Activated naive CD8-positive, alpha-beta T cell treated with anti-CD3 and anti-CD28 coated beads for 36 hours (primary cell): Measurements from ENCODE around the gene DLG2. TPM values are rescaled to one million over a fixed set of nuclear protein-coding genes. Genes with fewer than 3 reads are reported as not detected.
"Not testable (repeated sequence)": the region's sequence is repeated elsewhere in the genome, so short reads cannot be mapped to it uniquely, and the experiment has no call there.

Experiments used
- DNase-seq: peaks from one replicate; pipeline ENCODE4 v3.0.0; 2021
- H3K27ac Mint-ChIP-seq: one replicate; pipeline ENCODE4 v1.8.0; 2022; ENCODE audit warnings: mild to moderate bottlenecking, moderate library complexity, mixed read lengths
- H3K27me3 Mint-ChIP-seq: one replicate; pipeline ENCODE4 v1.8.0; 2022; ENCODE audit warnings: mild to moderate bottlenecking, mixed read lengths
- H3K36me3 Mint-ChIP-seq: one replicate; pipeline ENCODE4 v1.8.0; 2021; ENCODE audit warnings: mild to moderate bottlenecking, mixed read lengths
- H3K4me1 Mint-ChIP-seq: one replicate; pipeline ENCODE4 v1.8.0; 2021; ENCODE audit warnings: mixed read lengths
- H3K4me3 Mint-ChIP-seq: one replicate; pipeline ENCODE4 v1.8.0; 2022; ENCODE audit warnings: mild to moderate bottlenecking, moderate library complexity, mixed read lengths
- H3K9me3 Mint-ChIP-seq: one replicate; pipeline ENCODE4 v1.8.0; 2022; ENCODE audit warnings: mixed read lengths
- total RNA-seq, 2 experiments: library from RNA; stranded (reverse); gene quantifications; one replicate each; pipeline ENCODE4 v1.2.3, GENCODE V29; 2021

Gene DLG2
- total RNA-seq, 2 experiments from 2014 or later, result 1.7 to 1.9 TPM

DNA sequence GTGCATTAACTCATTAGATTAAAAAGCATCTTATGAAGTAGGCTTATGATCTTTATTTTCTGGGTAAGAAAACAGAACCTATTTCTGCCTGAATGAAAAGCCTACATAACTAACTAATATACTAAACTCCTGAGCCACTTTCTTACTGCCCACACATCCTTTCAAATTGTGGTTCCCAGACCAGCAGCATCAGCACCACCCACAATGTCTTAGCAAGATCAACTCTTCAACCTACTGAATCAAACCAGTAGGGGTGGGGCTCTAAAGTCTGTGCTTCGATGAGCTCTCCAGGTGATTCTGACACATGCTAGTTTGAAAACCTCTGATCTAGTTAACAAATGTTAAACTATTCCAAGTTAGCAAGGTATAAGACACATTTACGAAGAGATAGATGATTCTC, 462.4 kb downstream of the DLG2 start:
- no peaks in the 10 kb centered on the region for H3K27me3 Mint-ChIP-seq
- DNase-seq, result no peak
- H3K4me3 Mint-ChIP-seq, result no peak overlapping the region
- no peak overlapping the region for H3K27ac Mint-ChIP-seq
- H3K4me1 Mint-ChIP-seq, result no peaks in the 10 kb centered on the region
- H3K36me3 Mint-ChIP-seq, result no peaks in the 10 kb centered on the region
- peaks cover 1% of the 10 kb centered on the region for H3K9me3 Mint-ChIP-seq

DNA sequence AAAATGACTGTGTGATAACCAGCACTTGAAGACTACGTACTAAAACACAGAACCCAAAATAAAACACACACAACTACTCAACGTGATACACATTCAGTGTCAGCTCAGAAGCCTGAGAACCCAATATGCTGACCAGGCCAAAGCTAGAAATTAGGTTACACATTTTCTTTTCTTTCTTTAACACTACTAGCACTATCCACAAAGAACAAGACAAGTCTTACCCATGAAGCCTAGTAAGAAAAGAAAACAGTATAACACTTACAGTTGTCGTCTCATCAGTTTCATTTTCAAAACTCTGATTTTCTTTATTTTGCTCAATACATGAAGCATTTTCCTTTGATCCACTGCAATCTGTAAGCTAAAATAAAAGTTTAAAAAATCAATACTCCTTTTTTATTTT, 472.9 kb downstream of the DLG2 start:
- Mint-ChIP-seq H3K4me1 (no peaks in the 10 kb centered on the region), H3K4me3 (no peak overlapping the region), H3K27me3 (no peaks in the 10 kb centered on the region), H3K36me3 (no peaks in the 10 kb centered on the region), H3K27ac (no peak overlapping the region), H3K9me3 (peaks cover 15% of the 10 kb centered on the region)
- DNase-seq, result no peak

DNA sequence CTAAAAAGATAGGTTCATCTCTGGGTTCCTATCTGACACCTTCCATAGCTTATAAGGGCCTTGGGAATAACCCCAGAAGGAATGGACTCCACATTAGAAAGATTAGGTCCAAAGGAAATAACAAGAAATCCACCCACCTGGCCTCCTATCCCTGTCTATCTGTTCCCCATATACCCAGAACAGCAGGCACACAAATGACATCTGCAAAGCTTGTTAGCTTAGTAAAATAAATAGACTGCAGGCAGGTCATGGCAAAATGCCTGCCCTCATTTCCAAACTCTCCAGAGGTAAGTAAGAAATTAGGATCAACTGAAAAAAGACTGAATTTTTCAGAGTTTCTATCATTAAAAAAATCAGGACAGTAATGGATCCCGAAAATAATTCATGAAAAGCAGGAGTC, 489.5 kb downstream of the DLG2 start:
- no peak overlapping the region for H3K4me3 Mint-ChIP-seq

DNA sequence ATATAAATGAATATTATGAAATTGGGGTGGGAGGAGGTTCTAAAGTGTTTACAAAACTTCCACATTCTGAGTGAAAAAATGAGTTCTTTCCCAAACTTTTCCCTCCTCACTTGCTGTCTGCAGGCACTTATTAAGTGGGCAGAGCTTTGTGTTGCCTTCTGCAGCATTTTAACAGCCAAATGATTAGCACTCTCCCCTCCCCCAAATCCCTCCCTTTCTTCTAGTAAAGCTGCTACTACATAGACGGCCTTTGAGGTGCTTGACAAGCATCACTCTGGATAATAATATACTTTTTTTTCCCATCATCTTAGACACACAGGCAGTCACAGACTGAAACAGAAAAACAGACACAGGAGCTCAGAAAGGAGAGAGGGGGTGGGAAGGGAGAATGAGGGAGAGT, 493.5 kb downstream of the DLG2 start:
- Mint-ChIP-seq H3K4me1 (no peaks in the 10 kb centered on the region), H3K27ac (no peak overlapping the region), H3K36me3 (no peaks in the 10 kb centered on the region), H3K27me3 (no peaks in the 10 kb centered on the region), H3K9me3 (peaks cover 10% of the 10 kb centered on the region), H3K4me3 (no peak overlapping the region)
- no peak for DNase-seq

More for the DNA sequence above, 489.5 kb downstream of the DLG2 start:
- Mint-ChIP-seq H3K4me1 (no peaks in the 10 kb centered on the region), H3K27ac (no peak overlapping the region), H3K9me3 (peaks cover 17% of the 10 kb centered on the region), H3K27me3 (no peaks in the 10 kb centered on the region), H3K36me3 (no peaks in the 10 kb centered on the region)
- DNase-seq, result no peak

DNA sequence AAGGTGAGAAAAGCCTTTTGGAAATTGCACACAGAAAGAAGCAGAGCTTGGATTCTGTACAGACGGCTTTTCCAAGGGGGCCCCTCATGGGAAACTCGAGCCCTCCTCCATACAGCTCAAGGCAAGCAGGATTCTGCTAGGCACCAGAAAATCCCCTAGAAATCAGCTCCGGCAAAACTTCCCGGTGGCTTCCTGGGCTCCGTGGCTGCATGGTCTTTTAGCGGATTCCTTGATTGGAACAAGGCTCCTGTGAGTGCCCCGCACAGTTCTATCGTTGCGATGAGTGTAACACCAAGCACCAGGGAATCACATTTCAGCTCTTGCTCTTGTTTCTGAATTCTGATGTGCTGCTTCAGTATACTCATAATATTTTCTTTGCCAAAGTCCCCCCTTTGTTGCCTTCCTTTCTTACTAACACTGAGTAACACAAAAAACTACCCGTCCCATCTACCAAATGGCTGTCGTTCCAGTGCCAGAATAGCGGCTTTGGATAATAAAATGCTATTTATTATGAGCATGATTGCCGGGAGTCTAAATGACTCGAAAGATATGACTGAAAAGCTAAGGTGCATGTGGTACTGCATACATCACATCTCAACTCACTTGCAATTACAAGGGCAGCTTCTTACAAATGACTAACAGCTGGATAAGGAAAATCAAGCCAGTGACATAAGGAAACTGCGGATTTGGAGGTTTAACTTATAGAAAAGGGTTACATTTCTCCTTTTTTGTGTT, 494.1 kb downstream of the DLG2 start:
- Mint-ChIP-seq H3K4me1 (no peaks in the 10 kb centered on the region), H3K27ac (no peak overlapping the region), H3K4me3 (no peak overlapping the region), H3K27me3 (no peaks in the 10 kb centered on the region), H3K9me3 (peaks cover 9% of the 10 kb centered on the region), H3K36me3 (no peaks in the 10 kb centered on the region)
- no peak for DNase-seq

DNA sequence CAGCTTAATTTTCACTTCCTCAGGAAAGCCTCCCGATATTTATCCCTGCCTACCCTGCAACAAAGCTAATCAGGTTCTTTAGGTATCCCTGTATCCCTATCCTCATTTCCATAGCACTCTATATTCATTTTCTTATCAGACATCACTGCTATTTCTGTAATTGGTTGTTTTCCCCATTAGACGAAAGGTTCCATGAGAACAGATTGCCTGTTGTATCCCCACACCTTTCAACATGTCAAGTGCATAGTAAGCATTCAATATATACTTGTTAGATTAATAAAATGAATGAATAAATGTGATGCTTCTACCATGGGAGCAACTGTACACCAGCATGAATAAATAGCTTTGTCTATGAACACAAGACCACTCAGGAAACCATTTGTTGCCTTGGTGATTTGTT, 499.8 kb downstream of the DLG2 start:
- no peak overlapping the region for H3K27ac Mint-ChIP-seq
- peaks cover 2% of the 10 kb centered on the region for H3K36me3 Mint-ChIP-seq
- H3K27me3 Mint-ChIP-seq, result no peaks in the 10 kb centered on the region
- peaks cover 14% of the 10 kb centered on the region for H3K9me3 Mint-ChIP-seq
- H3K4me1 Mint-ChIP-seq, result no peaks in the 10 kb centered on the region
- H3K4me3 Mint-ChIP-seq, result no peak overlapping the region
- DNase-seq, result no peak

DNA sequence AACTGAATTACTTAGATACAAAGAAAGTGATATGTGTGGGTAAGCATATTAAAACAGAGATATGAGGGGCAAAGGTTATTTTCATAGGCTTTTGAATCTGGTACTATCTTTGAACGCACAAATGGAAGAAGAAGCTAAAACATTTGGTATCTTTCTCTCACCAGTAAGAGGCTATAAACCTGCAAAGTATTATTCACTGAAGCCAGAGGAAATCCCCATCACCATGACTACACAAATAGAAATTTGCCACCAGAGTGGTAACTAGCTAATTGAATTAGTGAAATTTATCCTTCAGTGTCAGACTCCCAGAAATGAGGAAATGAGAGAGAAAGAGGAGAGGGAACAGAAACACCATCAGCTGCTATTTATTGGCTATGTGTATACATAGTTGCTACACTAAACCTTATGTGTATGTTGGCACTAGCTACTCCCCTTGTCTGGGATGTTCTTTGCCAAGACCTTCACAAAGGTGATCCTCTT, 503.4 kb downstream of the DLG2 start:
- no peaks in the 10 kb centered on the region for H3K27me3 Mint-ChIP-seq
- DNase-seq, result no peak
- no peak overlapping the region for H3K27ac Mint-ChIP-seq
- H3K4me3 Mint-ChIP-seq, result no peak overlapping the region
- H3K36me3 Mint-ChIP-seq, result peaks cover 2% of the 10 kb centered on the region
- no peaks in the 10 kb centered on the region for H3K4me1 Mint-ChIP-seq
- H3K9me3 Mint-ChIP-seq, result peaks cover 10% of the 10 kb centered on the region

DNA sequence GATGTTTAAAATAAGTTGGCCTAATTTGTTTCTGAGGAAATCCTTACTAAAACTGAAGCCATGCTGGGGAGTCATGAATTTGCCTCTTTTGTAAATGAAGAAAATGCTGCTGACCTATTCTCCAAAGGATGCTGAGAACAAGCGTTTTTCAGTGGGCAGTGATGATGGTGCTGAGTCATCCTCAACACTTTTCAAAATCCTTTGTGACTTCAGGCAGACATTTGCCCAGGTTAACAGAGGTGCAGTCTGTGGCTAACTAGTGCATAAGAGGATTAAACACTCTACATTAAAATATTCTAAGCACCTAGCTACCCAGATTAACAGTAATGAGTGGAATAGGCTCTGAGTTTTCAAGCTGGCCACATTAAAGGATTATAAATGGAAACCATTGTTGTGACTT, 509.0 kb downstream of the DLG2 start:
- DNase-seq, result no peak
- Mint-ChIP-seq H3K27me3 (no peaks in the 10 kb centered on the region), H3K27ac (no peak overlapping the region), H3K4me1 (no peaks in the 10 kb centered on the region), H3K36me3 (peaks cover 1% of the 10 kb centered on the region), H3K4me3 (no peak overlapping the region), H3K9me3 (peaks cover 5% of the 10 kb centered on the region)

DNA sequence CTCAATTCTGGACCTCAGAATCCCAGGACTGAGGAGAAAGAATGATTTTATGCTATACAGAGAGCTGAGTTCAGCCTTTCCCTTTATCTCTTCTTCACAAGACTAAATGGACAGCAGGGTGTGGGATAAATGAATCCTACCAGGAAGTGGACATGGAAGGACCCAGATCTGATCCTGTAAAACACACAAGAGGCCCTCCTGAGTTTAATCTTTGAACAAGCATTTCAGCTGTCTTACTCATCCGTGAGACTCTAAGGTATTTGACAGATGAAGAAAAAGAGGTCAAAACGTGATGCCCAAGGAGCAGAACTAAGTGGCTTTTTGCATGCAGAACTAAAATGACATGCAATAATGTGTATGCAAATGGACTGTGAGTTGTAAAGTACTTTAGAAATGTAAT, 511.3 kb downstream of the DLG2 start:
- no peaks in the 10 kb centered on the region for H3K27me3 Mint-ChIP-seq
- no peaks in the 10 kb centered on the region for H3K36me3 Mint-ChIP-seq
- H3K4me1 Mint-ChIP-seq, result no peaks in the 10 kb centered on the region
- no peak for DNase-seq
- no peak overlapping the region for H3K27ac Mint-ChIP-seq
- no peak overlapping the region for H3K4me3 Mint-ChIP-seq
- H3K9me3 Mint-ChIP-seq, result peaks cover 2% of the 10 kb centered on the region

DNA sequence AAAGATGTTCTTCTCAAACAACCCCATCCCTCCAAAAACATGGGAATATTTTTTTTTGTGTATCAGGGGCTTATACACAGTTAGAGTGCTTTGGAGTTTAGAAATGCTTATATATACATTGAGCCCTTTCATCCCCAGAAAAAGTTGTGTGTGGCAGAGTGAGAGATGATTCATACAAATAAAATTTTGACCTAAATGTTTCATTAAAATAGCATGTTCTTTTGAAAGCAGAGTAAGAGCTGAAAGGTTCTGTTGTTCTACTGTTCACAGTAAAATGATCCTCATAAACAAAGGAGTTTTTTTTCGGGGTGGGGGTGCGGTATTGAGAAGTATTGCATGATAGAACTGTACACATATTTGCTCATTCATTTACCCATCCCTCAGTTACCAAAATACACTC, 512.4 kb downstream of the DLG2 start:
- Mint-ChIP-seq H3K27ac (no peak overlapping the region), H3K9me3 (peaks cover 2% of the 10 kb centered on the region), H3K4me3 (no peak overlapping the region), H3K36me3 (no peaks in the 10 kb centered on the region), H3K4me1 (peaks cover 4% of the 10 kb centered on the region), H3K27me3 (no peaks in the 10 kb centered on the region)
- no peak for DNase-seq

DNA sequence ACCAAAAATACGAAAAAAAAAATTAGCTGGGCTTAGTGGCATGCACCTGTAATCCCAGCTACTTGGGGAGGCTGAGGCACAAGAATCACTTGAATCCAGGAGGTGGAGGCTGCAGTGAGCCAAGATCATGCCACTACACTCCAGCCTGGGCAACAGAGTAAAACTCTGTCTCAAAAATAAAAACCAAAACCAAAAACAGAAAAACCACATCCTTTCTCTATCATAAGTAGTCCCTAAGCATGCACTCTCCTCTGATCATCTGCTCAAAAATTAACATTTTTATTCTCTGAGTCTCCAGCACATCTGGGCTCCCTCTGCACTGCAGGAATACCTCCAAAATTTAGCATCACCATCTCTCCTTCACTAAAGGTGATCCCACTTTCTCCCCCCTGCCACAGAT, 516.9 kb downstream of the DLG2 start:
- H3K9me3 Mint-ChIP-seq, H3K27me3 Mint-ChIP-seq, H3K27ac Mint-ChIP-seq: not testable (repeated sequence)

DNA sequence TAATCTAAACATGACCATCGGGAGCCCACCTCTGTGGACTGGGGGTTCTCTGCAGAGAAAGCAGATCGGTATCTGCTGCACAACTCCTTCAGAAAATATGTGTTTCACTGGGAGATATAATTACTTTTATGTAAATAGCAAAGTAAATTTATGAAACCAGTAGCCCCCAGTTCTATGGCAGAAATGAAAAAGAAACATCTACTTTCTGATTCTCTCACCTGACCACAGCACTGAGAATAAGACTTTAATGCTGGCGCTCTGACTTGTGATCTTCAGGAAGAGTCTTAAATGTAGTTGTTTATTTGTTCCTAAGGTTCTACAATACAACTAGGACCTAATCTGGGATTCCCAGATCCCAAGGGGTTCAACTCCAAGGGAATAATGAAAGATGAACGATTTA, 518.0 kb downstream of the DLG2 start:
- Mint-ChIP-seq H3K9me3 (no peaks in the 10 kb centered on the region), H3K27me3 (no peaks in the 10 kb centered on the region), H3K36me3 (no peaks in the 10 kb centered on the region), H3K27ac (no peak overlapping the region), H3K4me3 (no peak overlapping the region), H3K4me1 (peaks cover 4% of the 10 kb centered on the region)
- no peak for DNase-seq

More for the DNA sequence above, 516.9 kb downstream of the DLG2 start:
- not testable (repeated sequence) for H3K4me1 Mint-ChIP-seq, DNase-seq, H3K4me3 Mint-ChIP-seq, H3K36me3 Mint-ChIP-seq

DNA sequence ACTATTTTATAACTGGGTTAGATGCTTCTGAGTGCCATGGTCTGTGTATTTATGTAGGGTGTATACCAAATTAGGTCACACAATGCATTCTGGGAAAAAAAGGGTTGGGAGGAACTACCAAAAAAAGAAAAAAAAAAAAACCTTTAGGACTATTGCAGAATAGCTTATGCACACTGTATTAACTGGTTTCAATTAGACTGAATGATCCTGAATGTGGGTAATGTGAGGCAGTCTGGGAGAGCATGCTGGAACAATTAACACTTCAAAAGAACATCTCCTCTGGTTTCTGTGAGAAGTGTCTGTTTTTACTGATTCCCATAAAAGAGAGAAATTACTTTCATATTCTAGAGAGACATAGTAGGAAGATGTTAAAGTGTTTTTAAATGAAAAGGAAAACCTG, 521.3 kb downstream of the DLG2 start:
- Mint-ChIP-seq H3K36me3 (no peaks in the 10 kb centered on the region), H3K9me3 (peaks cover 2% of the 10 kb centered on the region), H3K27me3 (no peaks in the 10 kb centered on the region), H3K4me1 (peaks cover 4% of the 10 kb centered on the region), H3K27ac (no peak overlapping the region), H3K4me3 (no peak overlapping the region)
- DNase-seq, result no peak

DNA sequence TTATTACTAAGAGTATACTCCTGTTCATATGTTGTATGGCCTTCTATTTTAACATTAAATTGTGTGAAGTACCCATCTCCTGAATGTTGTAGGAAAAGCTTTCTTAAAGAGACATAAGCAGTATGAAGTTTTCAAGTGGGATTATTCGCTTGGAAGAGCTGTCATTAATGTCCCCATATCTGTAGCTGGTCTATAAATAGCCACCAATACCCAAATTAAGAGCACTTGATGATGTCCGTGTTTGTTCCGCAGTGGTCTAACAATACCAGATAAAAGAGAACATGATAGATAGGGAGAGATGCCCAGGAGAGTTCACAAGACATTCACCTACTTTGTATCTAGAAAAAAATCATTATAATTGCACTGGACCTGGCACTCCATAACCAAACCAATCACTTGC, 527.6 kb downstream of the DLG2 start:
- Mint-ChIP-seq H3K4me3 (no peak overlapping the region), H3K36me3 (no peaks in the 10 kb centered on the region), H3K9me3 (peaks cover 19% of the 10 kb centered on the region), H3K4me1 (peaks cover 2% of the 10 kb centered on the region), H3K27me3 (no peaks in the 10 kb centered on the region), H3K27ac (no peak overlapping the region)
- no peak for DNase-seq

DNA sequence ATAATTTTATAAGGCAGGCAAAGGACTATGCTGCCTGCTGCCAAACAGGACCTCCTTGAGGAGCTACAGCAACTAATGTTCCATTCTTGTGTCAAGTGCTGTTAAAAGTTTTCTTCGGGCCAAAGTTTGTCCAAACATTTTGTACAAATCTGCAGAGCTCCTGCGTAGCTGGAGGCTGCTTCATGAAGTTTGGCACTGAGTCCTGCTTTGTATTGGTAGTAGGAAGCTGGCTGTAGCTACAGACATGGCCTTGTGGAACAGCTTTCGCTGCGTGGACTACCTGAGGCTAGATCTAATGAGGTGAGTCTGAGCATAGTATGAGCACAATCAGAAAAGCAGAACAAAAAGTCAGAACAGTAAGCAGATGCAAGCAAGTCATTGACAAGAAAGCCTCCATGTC, 528.1 kb downstream of the DLG2 start:
- Mint-ChIP-seq H3K27me3 (no peaks in the 10 kb centered on the region), H3K36me3 (no peaks in the 10 kb centered on the region), H3K9me3 (peaks cover 19% of the 10 kb centered on the region), H3K4me1 (peaks cover 2% of the 10 kb centered on the region), H3K4me3 (no peak overlapping the region), H3K27ac (no peak overlapping the region)
- no peak for DNase-seq

DNA sequence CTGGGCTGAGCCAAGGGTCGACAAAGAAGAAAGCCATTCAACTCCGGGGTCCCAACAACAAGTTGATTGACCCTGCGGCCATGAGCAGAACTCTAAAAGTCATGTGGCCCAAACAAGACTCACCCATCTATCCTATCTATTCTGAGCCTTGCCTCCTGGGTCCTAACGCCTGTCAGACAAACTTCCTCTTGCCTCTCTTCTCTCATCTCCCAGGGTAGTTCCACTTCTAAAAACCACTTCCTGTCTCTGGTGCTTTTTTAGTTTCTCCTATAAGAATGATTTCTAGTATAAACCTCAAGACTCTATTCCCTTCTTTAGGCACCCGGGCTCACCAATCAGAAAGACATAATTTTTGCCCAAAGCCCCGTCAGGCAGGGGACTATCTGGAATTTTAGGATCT, 530.2 kb downstream of the DLG2 start:
- Mint-ChIP-seq H3K27me3 (no peaks in the 10 kb centered on the region), H3K4me3 (no peak overlapping the region), H3K27ac (no peak overlapping the region), H3K36me3 (no peaks in the 10 kb centered on the region), H3K4me1 (peaks cover 2% of the 10 kb centered on the region), H3K9me3 (peaks cover 23% of the 10 kb centered on the region)
- no peak for DNase-seq
